TTC549 (cell line): ENCODE results near the gene TIE1.

Experiments used
- FAIRE-seq: peaks from 2 replicates; lab custom pipeline; 2012; peaks lifted over from hg19 to GRCh38; lab: Jason Lieb, UNC

The TIE1 gene

DNA sequence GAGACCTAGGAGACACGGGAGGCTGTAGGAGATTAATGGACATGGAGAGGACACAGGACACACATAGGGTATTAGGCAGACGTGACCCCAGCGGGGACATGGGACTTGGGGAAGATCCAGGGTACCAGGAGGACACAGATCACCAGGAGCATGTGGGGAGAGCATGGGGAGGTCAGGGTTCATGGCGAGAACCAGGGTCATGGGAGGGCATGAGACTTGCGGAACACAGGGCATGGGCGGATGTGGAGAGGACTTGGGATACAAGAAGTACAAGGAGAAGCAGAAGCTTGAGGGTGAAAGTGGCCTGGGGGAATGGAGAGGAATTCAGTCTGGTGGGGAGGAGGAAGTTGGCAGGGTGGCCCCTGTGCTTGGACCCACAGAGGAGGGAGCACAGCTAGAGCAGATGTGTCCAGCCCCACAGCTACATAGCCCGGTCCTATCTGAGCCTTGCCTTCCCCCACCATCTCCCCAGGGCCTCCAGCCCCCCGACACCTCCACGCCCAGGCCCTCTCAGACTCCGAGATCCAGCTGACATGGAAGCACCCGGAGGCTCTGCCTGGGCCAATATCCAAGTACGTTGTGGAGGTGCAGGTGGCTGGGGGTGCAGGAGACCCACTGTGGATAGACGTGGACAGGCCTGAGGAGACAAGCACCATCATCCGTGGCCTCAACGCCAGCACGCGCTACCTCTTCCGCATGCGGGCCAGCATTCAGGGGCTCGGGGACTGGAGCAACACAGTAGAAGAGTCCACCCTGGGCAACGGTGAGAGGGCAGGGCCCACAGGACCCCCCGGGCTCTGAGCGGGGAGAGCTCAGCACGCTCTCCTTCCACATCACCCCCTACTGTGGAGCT is 12.1 kb downstream of the TIE1 start:
- FAIRE-seq, result no peak

DNA sequence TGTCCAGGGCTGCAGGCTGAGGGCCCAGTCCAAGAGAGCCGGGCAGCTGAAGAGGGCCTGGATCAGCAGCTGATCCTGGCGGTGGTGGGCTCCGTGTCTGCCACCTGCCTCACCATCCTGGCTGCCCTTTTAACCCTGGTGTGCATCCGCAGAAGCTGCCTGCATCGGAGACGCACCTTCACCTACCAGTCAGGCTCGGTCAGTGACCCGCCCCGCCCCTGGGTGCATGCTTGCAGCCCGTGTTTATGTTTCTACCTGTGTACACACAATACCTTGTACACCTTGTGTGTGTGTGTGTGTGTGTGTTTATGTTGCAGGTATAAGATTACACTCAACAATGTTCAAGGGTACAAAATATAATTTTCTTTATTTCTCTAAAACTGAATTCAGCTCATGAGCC is 13.0 kb downstream of the TIE1 start:
- no peak for FAIRE-seq

DNA sequence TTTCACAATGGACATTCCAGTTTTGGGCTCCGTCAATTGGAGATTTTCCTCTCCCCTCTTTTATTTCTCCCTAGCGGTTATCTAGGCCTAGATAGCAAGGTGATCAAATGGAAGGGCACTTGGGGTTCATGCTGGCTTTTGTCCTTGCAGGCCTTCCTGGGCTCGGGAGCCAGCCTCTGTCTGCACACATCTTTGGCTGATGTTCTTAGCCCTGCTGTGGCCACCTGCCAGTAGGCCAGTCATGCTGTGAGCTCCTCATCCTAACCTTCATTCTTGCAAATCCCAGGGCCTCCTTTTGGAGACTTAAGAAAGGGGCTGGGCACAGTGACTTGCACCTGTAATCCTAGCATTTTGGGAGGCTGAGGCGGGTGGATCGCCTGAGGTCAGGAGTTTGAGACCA is 13.5 kb downstream of the TIE1 start:
- no peak for FAIRE-seq

DNA sequence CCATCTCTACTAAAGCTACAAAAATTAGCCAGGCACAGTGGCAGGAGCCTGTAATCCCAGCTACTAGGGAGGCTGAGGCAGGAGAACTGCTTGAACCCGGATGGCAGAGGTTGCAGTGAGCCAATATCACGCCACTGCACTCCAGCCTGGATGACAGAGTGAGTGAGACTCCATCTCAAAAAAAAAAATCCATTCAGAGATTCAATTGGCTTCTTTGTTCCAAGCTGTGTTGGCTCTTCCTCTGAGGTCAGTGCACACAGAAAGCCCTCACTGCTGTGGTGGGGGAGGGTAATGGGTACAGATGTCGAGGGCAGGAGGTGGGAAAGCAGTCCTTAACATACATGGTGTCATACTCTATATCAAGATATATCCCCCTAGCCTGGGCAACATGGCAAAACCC is 14.7 kb downstream of the TIE1 start:
- no peak for FAIRE-seq

DNA sequence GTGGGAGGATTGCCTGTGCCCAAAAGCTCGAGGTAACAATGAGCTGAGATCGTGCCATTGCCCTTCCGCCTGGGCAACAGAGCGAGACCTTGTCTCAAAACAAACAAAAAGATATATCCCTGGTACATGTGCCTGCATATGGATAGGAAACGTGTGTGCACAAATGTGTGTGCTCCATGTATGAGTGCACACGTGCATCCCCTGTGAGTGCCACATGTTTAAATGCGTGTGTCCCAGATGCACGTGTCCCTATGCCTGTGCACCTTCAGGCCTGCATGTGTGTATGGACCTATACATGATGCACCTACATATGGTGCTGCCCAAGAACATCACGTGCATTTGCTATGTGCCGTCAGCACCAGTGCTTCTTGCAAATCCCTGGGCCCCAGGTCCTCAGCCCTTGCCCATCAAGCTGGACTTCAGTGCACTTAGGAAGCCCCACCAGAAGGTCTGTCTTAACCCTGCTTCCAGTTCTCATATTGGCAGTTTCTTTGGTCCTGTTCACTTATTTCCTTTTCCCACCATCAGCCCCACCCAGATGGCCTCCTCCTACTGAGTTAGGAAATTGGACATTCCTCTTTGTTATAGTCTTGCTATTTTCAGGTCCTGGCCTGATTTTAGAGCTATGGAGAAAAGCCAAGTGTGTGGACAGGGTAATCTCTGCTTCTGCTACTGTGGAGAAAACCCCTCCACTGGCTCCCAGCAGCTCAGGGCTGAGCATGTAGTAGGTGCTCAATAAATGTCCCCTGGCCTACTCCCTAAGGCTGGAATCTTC is 15.4 kb downstream of the TIE1 start:
- no peak for FAIRE-seq

DNA sequence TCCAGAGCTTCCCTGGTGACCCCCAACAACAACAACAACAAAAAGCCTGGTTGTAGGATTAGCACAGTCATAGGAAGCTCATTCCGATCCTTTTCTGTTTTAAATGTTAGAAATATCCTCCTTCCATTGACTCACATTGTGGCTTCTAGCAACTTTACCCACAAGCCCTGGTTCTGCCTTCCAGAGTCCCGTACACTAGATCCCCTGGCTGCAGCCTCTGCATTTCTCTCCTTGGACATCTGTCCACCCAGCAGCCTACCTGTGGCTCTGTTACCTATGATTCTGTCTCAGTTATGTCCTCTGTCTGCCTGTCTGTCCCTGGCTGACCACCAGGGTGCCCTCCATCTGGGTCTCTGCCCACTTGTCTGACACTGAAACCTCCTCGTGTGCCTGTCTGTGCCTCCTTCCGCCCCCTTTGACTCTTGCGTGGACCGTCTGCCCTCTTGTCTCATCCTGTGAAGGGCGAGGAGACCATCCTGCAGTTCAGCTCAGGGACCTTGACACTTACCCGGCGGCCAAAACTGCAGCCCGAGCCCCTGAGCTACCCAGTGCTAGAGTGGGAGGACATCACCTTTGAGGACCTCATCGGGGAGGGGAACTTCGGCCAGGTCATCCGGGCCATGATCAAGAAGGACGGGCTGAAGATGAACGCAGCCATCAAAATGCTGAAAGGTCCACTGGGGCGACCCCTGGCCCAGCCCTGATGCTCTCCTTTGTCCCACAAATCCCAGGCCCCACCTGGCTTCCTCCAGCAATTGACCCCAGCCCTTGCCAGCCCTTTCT is 16.1 kb downstream of the TIE1 start:
- no peak for FAIRE-seq

DNA sequence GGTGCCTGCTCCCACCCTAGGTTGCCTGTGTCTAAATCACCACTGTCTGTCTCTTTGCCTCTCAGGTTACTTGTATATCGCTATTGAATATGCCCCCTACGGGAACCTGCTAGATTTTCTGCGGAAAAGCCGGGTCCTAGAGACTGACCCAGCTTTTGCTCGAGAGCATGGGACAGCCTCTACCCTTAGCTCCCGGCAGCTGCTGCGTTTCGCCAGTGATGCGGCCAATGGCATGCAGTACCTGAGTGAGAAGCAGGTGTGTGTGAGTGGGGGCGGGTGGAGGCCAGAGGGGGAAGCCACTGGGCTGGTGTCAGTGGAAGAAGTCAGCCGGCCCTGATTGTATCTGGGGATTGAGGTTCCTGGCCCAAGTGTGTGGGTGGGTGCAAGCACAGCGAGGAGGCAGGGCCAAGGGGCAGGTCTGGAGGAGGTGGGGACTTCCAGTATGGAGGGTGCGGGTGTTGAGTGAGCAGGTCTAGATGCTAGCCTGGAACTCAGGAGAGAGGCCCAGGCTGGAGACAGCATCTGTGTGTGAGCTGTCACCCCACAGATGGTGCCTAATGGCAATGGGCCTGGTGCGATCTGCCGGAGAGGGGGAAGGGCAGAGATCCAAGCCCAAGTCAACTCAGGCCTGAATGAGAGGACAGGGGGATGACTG is 17.2 kb downstream of the TIE1 start:
- FAIRE-seq, result no peak

DNA sequence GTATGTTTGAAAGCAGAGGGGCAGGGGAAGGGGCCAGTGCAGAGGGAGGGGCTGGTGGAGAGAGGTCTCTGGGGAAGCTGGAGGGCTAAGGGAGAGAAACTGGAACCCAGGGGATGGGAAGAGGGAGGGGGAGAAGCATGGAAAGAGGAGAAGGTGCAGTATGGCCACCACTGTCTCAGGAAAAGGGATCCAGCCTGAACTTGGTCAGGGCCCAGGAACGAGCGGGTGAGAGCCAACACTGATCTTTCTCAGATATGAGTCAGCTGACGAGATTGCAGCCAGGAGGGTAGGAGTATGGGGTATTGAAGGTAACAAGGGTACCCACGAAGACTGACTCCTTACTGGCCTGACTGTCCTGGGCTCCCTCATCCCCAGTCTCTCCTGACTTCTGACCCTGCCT is 18.0 kb downstream of the TIE1 start:
- FAIRE-seq, result no peak

DNA sequence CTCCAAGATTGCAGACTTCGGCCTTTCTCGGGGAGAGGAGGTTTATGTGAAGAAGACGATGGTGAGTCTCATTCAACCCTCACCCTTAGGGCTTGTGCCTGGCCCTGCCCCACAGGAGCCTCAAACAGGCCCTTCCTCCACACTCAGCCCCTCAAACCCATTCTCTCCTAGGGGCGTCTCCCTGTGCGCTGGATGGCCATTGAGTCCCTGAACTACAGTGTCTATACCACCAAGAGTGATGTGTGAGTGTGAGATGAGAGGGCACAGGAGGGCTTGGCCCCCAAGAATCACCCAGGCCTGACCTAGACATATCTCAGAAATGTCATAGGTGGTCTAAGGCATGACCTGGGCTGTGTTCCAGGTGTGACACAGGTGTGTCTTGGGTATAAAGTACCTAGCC is 18.5 kb downstream of the TIE1 start:
- no peak for FAIRE-seq

DNA sequence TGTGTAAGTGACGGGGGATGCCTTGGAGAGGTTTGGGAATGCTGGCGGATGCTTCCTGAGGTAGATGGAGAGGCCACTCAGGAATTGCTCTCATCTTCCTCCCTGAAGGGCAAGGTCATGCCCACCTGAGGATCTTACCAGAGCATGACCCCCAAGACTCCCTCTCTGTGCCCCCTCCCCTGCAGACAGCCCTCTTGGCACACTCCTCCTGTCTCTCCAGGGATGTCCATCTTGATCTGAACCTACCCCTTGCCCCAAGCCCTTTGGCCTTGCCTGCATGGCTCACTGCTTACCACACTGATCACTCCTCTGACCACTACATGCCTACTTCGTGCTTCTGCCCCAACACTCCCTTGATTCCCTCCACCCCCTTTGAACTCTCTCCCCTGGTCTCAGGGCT is 19.0 kb downstream of the TIE1 start:
- no peak for FAIRE-seq

DNA sequence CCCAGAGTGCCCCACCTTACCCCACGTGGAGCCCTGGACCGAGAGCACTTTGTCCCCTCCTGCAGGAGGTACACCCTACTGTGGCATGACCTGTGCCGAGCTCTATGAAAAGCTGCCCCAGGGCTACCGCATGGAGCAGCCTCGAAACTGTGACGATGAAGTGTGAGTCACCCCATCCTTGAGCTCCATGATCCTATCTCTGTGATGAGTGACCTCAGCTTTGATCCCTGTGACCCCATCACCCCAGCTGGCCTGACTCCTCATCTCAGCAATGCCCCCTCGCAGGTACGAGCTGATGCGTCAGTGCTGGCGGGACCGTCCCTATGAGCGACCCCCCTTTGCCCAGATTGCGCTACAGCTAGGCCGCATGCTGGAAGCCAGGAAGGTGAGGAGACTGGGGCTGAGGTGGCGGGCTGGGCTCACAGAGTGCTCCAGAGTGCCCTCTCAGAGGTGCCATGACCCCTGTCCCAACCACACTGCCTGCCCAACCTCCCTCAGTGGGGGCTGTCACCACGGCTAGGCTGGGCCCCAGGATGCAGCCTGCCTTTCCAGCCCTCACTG is 20.6 kb downstream of the TIE1 start:
- no peak for FAIRE-seq

DNA sequence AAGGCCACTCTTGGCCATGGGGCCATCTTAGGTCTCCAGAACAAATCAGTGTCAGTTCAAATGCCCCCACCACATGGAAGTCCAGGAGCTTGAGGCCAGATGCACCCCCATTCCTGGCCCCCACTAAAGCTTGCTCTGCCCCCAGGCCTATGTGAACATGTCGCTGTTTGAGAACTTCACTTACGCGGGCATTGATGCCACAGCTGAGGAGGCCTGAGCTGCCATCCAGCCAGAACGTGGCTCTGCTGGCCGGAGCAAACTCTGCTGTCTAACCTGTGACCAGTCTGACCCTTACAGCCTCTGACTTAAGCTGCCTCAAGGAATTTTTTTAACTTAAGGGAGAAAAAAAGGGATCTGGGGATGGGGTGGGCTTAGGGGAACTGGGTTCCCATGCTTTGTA is 21.7 kb downstream of the TIE1 start:
- FAIRE-seq, result no peak

DNA sequence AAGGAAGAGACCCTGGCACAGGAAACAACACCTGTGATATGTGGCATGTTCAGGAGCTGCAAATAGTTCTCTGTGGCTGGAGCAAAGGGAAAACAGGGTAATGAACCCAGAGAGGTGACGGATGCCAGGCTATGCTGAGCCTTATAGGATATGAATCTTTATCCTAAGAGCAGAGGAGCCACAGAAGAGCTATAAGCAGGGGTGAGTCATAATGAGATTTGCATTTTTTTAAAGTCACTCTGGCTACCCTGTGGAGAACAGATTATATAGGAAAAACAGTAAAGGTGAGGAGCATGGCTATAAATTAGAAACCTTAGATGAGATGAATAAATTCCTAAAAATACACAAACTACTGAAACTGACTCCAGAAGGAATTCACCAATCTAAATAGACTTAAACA is 24.0 kb downstream of the TIE1 start:
- FAIRE-seq, result no peak

DNA sequence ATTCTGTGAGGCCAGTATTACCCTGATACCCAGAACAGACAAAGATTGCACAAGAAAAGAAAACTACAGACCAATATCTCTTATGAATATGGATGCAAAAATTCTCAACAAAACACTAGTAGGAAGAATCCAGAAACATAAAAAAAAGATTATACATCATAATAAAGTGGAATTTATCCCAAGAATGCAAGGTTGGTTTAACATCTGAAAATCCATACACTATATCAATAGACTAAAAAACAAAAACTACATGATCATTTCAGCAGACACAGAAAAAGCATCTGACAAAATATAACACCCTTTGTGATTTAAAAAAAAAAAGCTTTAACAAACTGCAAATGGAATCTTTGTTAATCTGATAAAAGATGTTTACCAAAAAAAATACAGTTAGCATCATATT is 24.6 kb downstream of the TIE1 start:
- FAIRE-seq, result no peak

DNA sequence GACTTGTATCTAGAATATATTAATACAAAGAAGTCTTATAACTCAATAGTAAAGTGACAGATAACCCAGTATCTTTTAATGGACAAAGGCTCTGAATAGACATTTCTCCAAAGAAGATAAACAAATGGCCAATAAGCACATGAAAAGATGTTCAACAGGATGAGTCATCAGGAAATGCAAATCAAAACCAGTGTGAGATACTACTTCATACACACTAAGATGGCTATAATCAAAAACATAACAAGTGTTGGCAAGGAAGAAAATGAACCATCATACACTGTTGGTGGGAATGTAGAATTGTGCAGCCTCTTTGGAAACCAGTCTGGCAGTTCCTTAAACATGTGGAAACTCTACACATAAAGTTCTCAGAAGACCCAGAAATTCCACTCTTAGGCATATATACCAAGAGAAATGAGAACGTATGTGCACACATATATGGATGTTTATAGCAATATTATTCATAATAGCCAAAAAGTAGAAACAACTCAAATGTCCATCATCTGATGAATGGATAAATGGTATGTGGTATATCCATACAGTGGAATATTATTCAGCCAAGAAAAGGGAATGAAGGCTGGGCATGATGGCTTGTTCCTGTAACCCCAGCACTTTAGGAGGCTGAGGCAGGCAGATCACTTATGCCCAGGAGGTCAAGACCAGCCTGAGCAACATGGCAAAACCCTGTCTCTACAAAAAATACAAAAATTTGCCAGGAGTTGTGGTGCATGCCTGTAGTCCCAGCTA is 26.9 kb downstream of the TIE1 start:
- FAIRE-seq, result no peak

DNA sequence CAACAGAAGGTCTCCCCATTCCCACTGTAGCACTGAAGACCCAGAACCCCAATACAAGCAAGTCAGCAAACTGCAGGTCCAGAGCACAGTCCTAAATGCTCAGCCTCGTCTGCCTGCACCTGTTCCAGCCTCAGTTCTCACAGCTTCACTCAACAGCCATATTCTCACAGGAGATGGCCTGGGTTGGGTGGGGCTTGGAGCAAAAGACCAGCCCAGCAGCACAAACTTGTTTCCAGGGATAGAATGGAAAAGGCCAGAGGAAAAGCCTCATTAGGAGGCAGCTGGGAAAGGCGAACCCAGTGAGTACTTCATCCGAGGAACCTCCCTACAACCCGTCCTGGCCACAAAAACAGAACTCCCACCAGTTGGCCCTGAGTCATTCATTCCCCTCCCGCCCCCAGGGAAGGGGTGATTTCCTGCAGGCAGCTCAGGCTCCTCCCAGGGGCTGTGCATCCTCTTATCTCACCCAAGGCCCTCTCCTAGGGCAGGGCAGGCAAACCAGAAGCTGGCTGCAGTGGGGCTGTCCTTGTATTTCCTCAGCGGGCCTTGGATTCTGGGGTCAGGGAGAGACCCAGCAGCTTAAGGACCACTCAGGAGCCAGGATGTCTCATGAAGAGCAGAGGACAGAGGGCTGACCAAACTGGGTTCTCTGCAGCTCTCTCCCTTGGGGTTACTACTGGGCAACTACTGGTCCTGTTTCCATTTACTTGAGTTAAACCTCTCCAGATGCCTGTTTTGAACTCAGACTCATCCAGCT is 29.4 kb downstream of the TIE1 start:
- no peak for FAIRE-seq

DNA sequence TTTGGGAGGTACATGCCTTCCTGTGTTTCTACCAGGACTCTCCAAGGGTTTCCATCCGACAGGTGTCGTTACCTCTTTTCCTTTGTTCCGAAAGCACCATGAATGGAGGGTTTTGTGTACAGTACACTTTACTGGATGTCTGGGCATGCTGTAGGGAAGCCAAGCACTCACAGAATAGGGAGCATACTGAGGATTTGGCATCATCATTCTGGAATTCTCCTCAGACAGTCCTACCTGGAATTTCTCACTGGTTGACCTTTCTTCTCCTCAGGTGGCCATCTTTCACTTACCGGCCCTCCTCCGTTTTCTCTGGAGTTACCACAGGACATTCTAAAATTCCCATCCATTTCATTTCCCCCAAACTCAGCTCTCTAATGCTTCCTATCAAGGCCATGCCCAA is 30.9 kb downstream of the TIE1 start:
- FAIRE-seq, result no peak

DNA sequence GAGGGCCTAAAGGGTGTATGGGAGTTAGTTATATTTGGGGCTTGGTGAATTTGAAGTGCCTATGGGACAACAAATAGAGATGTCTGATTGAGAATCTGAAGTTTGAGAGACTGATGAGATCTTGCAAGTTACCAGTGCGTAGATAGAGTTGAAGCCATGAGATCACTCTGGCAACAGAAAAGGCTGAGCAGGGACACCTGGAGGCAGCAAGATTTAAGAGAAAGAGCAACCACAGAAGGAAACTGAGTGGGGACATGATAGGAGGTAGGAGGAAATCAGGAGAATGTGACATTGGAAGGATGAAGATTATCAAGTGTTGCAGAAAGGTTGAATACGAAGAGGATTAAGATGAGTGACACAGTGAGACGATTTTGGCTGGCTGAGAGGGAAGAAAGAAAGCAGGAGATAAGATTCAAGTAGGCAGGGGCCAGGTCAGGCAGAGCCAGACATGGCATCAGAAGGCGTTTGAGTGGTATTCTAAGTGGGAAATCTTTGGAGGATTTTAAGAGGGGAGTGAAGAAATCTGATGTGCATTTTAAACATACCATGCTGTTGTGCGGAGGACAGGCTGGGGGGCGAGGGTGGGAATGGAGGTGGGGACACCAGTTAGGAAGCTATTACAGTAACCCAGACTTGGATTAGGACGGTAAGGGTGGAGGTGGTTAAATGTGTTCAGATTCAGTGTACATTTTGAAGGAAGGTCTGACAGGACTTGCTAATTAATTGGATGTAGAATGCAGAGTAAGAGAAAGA is 33.8 kb downstream of the TIE1 start:
- no peak for FAIRE-seq

DNA sequence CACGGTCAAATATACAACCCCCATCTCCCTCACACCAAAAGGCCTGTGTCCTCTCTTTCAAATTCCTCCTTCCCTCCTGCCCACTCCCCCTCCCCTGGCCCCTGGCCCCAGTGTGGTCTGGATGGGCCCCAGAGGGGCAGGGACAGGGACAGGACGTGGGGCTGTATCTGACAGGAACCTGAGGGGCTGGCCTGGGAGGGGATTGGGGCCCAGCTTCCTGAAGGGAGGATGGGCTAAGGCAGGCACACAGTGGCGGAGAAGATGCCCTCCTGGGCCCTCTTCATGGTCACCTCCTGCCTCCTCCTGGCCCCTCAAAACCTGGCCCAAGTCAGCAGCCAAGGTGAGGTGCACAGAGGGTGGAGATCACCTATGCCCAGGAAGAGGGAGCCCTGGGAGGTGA is 36.8 kb downstream of the TIE1 start, which contains the start of gene MPL:
Gene MPL (plus strand): TSS at position 231 of the 400 bp plus-strand sequence. CDS start 31 bp downstream, at position 262.
- FAIRE-seq, result no peak

DNA sequence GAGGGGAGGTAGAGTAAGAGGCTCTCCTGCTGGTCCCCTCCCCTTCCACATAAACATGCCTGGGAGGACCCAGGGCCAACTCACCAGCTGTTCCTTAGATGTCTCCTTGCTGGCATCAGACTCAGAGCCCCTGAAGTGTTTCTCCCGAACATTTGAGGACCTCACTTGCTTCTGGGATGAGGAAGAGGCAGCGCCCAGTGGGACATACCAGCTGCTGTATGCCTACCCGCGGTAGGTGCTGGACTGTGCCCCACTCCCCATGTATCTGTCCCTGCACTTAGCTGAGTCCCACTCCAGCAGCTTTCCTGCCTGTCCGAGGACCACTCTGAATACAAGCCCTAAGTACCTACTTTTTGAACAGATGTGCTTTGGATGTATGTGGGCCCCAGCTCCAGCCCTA is 37.2 kb downstream of the TIE1 start:
- no peak for FAIRE-seq
